ENCODE data around the gene SH3RF3.

SH3RF3 gene

GRCh38 chr2:109200616-109201464 lies 71.8 kb downstream of the SH3RF3 start:
- Histone ChIP-seq H3K27ac (peak overlapping the region in 1 of 2 donors; percentile 54), H3K4me3 (no peak overlapping the region)
- no peak for DNase-seq (ENCODE audit: low spot score)
- TF ChIP-seq CTCF (IDR thresholded peaks at IDR 0.05): no peak

GRCh38 chr2:109201465-109202327 lies 72.7 kb downstream of the SH3RF3 start:
- DNase-seq (ENCODE audit: low spot score): no peak
- no peak overlapping the region for H3K4me3 ChIP-seq
- H3K27ac ChIP-seq: peak overlapping the region in 1 of 2 donors; percentile 54
- no peak for TF ChIP-seq CTCF (IDR thresholded peaks at IDR 0.05)

GRCh38 chr2:109202486-109202885 lies 73.5 kb downstream of the SH3RF3 start:
- no peak for DNase-seq (ENCODE audit: low spot score)
- H3K27ac ChIP-seq: no peak overlapping the region
- no peak overlapping the region for H3K4me3 ChIP-seq
- TF ChIP-seq CTCF (IDR thresholded peaks at IDR 0.05): no peak

GRCh38 chr2:109203246-109204011 lies 74.4 kb downstream of the SH3RF3 start:
- Histone ChIP-seq H3K27ac (no peak overlapping the region), H3K4me3 (no peak overlapping the region)
- DNase-seq (ENCODE audit: low spot score): no peak
- no peak for TF ChIP-seq CTCF (IDR thresholded peaks at IDR 0.05)

- no peak overlapping the region for H3K27ac ChIP-seq
- H3K4me3 ChIP-seq: no peak overlapping the region
- TF ChIP-seq CTCF (IDR thresholded peaks at IDR 0.05): no peak
- DNase-seq (ENCODE audit: low spot score): no peak
Observed at GRCh38 chr2:109204412-109204811, 75.4 kb downstream of the SH3RF3 start.

GRCh38 chr2:109205447-109205846 lies 76.4 kb downstream of the SH3RF3 start:
- H3K27ac ChIP-seq: no peak overlapping the region
- no peak overlapping the region for H3K4me3 ChIP-seq
- no peak for TF ChIP-seq CTCF (IDR thresholded peaks at IDR 0.05)
- no peak for DNase-seq (ENCODE audit: low spot score)
